ENCODE measurements around the gene LCORL.
"Not testable (repeated sequence)": the region's sequence is repeated elsewhere in the genome, so short reads cannot be mapped to it uniquely, and the experiment has no call there.

The LCORL gene

DNA sequence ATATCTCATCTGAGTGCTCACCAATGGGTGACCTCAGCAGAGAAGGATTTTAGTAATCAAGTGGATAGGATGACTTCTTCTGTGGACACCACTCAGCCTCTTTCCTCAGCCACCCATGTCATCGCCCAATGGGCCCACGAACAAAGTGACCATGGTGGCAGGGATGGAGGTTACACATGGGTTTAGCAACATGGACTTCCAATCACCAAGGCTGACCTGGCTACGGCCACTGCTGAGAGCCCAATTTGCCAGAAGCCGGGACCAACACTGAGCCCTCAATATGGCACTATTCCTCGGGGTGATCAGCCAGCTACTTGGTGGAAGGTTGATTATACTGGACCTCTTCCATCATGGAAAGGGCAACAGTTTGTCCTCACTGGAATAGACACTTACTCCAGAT lies 97.4 kb downstream of the LCORL start:
- no peak for DNase-seq

DNA sequence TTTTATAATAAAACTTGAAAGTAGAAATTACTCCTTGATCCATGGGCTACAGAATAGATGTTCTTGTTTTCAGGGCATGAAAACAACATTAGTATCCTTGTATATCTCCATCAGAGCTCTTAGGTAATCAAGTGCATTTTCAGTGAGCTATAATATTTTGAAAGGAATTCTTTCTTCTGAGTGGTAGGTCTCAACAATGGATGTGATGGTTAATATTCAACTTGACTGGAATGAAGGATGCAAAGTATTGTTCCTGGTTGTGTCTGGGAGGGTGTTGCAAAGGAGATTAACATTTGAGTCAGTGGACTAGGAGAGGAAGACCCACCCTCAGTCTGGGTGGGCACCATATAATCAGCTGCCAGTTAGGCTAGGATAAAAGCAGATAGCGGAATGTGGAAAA lies 100.1 kb downstream of the LCORL start:
- no peak for DNase-seq

DNA sequence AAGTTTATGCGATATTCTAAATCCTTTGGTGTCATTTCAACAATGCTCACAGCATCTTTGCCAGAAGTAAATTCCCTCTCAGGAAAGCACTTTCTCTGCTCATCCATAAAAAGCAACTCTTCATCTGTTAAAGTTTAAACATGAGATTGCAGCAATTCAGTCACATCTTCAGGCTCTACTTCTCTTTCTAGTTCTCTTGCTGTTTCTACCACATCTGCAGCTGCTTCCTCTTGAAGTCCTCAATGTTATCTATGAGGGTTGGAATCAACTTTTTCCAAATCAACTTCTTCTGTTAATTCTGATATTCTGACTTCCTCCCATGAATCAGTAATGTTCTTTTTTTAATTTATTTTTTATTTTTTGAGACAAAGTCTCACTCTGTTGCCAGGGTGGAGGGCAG lies 100.9 kb downstream of the LCORL start:
- no peak for DNase-seq

DNA sequence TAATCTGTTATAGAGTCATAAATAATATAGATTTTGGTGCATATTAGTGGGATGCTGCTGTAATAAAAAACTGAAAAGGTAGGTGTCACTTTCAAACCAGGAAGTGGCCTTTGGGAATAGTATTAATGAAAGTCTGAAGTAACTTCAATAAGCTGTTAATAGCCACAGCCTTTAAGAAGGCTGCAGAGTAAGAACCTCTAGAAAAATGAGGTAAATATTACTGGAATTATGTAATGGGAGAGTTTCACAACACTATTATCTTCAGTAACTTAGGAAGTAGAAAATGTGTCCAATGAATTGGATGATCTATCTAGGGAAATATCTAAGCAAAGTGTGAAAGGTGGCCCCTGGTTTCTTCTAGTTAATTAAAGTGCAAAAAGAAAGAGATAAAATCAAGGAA lies 106.1 kb downstream of the LCORL start:
- no peak for DNase-seq

GRCh38 chr4:17912011-17912410 lies 109.5 kb downstream of the LCORL start:
- no peak for DNase-seq

- no peak for DNase-seq
Observed at GRCh38 chr4:17911608-17912007, 109.9 kb downstream of the LCORL start.

- DNase-seq: no peak
Observed at GRCh38 chr4:17898553-17899055, 123.0 kb downstream of the LCORL start.

- DNase-seq: no peak
Observed at GRCh38 chr4:17895481-17895880, 126.1 kb downstream of the LCORL start.

- DNase-seq: no peak
Observed at GRCh38 chr4:17894421-17894820, 127.1 kb downstream of the LCORL start.

GRCh38 chr4:17889692-17890091 lies 131.9 kb downstream of the LCORL start:
- DNase-seq: no peak

DNA sequence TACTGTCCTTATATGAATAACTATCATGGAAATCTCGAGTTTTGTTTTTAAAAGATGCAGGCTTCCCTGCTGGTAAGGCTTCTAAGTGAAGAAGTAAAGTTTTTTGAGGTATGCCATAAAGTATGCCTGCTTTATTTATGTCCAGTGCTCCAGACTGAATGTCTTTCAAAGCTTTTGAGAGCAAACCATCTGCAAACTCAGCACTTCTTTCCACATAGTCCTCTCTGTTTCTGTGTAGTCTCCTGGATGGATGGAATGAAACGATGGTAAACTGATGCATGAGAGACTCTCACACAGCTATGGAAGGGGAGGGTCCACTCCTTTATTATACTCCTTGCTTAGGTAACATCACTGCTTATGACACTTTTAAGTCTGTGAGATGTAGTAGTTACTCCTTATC lies 137.0 kb downstream of the LCORL start:
- no peak for DNase-seq

- no peak for DNase-seq
Observed at GRCh38 chr4:17884063-17884462, 137.5 kb downstream of the LCORL start.

GRCh38 chr4:17877661-17878060 lies 143.9 kb downstream of the LCORL start:
- no peak for DNase-seq

DNA sequence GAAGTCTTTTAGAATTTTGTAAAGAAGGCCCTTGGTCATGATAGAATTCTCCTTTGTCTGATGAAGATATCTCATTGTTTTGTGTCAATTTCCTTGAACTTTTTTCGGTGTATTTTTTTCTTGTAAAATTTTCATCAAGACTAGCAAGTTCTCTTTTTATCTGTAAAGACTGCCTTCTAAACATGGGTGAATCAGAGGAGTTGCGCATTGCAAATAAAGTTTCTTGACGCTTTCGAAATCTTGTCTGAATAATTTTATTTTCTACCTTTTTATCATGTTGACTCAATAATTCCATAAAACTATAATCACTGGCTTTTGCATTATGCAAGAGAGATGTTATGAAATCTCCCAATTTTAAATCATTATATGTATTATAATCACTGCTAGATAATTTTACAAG lies 144.6 kb downstream of the LCORL start:
- DNase-seq: no peak

GRCh38 chr4:17875402-17876070 lies 146.0 kb downstream of the LCORL start:
- DNase-seq: no peak

GRCh38 chr4:17869327-17869726 lies 152.2 kb downstream of the LCORL start:
- no peak for DNase-seq

DNA sequence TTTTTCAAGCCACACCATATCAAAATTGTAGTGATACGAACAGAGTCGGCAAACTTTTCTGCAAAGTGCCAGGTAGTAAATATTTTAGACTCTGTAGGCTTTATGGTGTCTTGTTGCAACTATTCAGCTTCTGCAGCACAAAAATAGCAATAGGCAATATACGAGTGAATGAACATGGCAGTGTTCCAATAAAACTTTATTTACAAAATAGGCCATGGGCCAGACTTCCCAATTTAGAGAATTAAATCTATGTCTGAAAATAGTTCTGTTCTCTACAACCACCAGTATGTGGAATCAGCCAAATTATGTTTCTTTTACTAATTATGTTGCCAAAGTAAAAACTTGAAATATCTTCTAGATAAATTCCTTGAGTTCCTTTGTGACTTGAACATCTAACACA lies 154.3 kb downstream of the LCORL start:
- no peak for DNase-seq

DNA sequence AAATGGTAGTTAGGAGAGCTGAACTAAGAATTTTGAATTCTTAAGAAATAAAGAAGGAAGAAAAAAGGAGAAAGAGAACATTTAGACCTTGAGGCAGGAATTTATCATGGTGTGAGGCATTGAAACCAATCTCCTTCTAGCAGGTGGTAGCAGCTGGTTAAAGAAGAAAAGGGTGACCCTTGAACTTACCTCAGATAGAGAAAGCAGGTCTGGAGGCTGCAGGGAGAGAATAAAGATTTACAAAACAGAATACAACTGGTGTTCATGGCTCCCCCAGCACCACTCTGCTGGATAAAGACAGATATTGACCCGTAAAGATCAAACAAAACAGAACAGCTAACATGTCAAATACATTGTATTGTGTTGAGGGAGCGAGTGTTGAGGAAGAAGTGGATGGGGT lies 154.7 kb downstream of the LCORL start:
- no peak for DNase-seq

- DNase-seq: no peak
Observed at GRCh38 chr4:17865866-17866363, 155.6 kb downstream of the LCORL start.

GRCh38 chr4:17861906-17862305 lies 159.6 kb downstream of the LCORL start:
- not testable (repeated sequence) for DNase-seq

- no peak for DNase-seq
Observed at GRCh38 chr4:17859793-17860406, 161.7 kb downstream of the LCORL start.

- DNase-seq: no peak
Observed at GRCh38 chr4:17854036-17854435, 167.5 kb downstream of the LCORL start.

- DNase-seq: no peak
Observed at GRCh38 chr4:17851959-17852358, 169.6 kb downstream of the LCORL start.

DNA sequence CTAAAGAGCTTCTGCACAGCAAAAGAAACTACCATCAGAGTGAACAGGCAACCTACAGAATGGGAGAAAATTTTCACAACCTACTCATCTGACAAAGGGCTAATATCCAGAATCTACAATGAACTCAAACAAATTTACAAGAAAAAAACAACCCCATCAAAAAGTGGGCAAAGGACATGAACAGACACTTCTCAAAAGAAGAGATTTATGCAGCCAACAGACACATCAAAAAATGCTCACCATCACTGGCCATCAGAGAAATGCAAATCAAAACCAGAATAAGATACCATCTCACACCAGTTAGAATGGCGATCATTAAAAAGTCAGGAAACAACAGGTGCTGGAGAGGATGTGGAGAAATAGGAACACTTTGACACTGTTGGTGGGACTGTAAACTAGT lies 171.3 kb downstream of the LCORL start:
- not testable (repeated sequence) for DNase-seq

DNA sequence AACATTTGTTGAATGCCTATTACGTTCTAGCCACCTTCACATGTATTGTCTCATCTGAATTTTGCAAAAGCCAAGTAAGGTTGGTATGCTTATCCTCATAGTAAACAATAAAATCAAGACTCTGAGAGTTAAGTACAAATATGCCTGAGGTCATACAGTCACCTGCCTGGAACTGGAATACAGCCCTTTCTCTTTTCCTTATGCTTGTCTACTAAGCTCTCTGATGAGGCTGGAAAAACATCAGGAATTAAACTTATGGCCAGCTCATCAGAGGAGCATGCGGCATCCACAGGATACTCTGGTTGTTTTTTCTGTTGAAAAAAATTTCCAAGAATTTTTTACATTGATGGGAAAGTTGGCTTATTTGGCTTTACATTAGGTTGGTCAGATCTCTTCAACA lies 175.3 kb downstream of the LCORL start:
- DNase-seq: no peak
